Measurements from ENCODE around the gene MTHFD1L.
A peak's percentile ranks its signal among the peaks of the same experiment; 100 is the strongest.

Gene MTHFD1L

DNA sequence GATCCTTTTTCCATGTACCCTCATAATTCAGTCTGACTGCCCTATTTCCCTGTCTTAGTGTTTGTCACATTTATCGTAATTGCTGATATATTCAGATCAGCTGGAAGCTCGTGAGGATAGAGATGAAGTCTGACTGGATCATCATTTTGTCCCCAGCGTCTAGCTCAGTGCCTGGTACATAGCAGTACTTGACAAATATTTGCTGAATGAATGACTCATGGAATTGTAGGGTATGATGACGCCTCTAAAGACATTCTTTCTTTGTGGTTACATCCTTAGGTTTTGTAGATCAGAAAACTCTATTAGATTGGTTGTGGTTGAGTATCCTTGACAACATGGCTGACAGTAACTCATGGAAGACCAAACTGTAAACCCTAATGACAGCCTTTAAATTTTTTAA is 68.9 kb downstream of the MTHFD1L start:
- DNase-seq (ENCODE audit: low read depth): peak; percentile 20

GRCh38 chr6:150936021-150936555 is 70.6 kb downstream of the MTHFD1L start:
- no peak for DNase-seq (ENCODE audit: low read depth)

GRCh38 chr6:150937132-150937906 is 71.8 kb downstream of the MTHFD1L start:
- DNase-seq (ENCODE audit: low read depth): no peak

GRCh38 chr6:150939399-150939798 is 73.9 kb downstream of the MTHFD1L start:
- no peak for DNase-seq (ENCODE audit: low read depth)

DNA sequence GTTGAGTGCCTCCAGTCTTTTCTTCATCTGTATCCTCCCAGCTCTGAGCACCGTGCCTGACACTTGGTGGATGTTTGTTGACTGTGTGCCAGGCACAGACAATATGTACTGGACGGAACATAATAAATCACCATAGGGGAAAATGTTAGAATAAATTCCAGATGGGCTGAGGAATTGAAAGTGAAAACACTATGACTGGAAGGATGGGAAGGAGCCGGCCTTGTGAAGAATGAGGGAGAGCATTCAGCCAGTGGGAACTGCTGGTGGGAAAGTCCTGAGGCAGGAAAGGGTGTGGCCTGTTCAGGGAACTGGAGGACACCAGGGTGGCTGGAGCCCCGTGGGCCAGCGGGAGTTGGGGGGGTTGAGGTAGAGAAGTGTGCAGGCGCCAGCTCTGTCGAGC is 75.4 kb downstream of the MTHFD1L start:
- no peak for DNase-seq (ENCODE audit: low read depth)

GRCh38 chr6:150949526-150949925 is 84.0 kb downstream of the MTHFD1L start:
- no peak for DNase-seq (ENCODE audit: low read depth)

- no peak for DNase-seq (ENCODE audit: low read depth)
Measured at GRCh38 chr6:150953851-150954250, 88.3 kb downstream of the MTHFD1L start.

DNA sequence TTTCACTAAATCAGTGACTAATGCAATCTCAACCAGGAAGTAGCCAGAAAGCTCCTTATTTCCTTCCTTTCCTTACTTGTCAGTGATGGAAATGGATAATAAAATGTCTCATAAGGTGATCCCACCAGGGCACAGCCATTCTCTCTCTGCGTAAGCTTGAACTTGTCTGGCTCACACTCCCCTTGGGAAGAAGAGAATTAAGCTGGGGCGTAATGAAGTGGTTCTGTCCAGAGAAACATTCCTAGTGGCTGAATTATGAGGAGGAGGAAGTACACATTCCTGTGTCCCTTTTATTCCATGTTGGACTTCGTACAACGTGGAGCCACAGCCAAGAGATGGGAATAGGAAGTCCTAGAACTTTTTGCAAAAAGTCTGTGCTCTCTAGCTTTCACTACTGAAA is 93.7 kb downstream of the MTHFD1L start:
- DNase-seq (ENCODE audit: low read depth): no peak

- no peak for DNase-seq (ENCODE audit: low read depth)
Measured at GRCh38 chr6:150962436-150962835, 96.9 kb downstream of the MTHFD1L start.

DNA sequence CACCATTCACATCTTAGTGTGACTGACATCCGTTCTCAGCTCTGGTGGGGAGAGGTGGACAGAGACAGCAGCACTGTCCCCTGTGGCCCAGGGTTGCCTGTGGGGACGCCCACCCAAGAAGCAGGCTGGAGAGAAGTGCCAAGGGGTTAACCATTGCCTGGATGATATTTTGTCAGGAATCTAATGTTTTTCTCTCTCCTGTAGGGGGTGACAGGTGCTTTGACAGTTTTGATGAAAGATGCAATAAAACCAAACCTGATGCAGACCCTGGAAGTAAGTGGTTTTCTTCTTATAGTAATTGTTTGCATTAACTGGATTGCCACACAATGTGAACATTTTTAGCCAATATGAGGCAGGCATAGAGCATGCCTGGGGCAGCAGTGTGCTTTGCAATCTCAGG is 99.3 kb downstream of the MTHFD1L start:
- no peak for DNase-seq (ENCODE audit: low read depth)

DNA sequence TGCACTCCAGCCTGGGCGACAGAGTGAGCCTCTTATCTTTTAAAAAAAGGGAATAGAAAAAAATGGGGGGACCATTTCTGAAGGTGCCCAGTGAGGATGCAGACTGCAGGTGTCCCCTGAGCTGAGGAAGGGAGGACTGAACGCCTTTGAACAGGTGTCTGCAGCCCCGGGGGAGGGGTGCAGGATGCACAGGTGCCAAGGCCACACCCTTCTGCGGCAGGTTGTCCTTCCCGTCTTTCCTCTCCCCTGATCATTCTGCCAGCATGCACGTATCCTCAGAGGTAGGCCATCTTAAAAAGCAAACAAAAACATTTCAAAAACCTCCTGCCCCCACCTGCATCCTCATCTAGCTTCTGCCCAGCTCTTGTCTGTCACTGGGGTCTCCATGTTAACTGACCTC is 101.3 kb downstream of the MTHFD1L start:
- DNase-seq (ENCODE audit: low read depth): no peak

GRCh38 chr6:150967381-150967780 is 101.9 kb downstream of the MTHFD1L start:
- DNase-seq (ENCODE audit: low read depth): no peak

DNA sequence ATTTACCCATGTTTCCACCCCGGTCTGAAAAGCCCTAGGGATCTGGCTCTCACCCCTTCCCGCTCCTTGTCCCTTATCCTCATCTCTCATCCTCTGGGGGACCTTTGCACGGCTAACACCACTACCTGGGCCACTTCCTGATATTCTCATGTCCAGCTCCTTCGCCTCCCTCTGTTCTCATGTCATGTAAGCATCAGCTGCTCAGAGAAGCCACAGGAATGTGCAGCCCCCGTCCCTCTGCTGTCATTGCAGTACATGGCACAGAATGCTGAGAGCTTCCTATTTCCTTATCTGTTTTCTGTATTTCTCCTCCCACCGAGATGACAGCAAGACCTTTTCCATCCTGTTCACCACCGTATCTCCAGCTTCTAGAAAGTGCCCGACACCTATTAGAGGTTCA is 102.4 kb downstream of the MTHFD1L start:
- no peak for DNase-seq (ENCODE audit: low read depth)

DNA sequence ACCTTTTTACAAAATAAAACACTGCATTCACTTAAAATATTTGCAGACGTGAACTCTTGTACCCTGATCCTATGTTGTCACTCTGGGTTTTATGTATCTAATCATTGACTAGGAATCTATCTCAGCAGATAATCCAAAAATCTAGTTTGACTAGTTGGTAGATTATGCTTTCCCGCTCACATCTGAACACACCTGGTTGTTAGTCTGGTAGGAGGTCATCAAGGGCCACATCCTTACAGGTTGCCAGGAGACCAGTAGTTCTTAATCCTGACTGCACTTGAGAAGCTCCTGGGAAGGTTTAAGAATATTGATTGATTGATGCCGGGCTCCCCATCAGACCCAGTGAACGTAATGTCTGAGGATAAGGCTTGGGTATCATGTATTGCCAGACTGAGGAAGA is 104.4 kb downstream of the MTHFD1L start:
- no peak for DNase-seq (ENCODE audit: low read depth)

DNA sequence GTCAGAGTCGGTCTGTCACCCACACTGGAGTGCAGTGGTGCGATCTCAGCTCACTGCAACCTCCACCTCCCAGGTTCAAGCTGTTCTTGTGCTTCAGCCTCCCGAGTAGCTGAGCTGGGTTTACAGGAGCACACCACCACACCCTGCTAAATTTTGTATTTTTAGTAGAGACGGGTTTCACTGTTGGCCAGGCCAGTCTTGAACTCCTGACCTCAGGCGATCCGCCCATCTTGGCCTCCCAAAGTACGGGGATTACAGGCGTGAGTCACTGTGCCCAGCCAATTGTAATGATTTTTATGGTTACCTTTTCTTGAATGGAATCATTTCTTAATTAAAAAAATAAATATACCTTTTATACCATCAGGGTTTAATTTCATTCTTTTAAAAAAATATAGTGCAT is 105.7 kb downstream of the MTHFD1L start:
- DNase-seq (ENCODE audit: low read depth): no peak

GRCh38 chr6:150975136-150975535 is 109.6 kb downstream of the MTHFD1L start:
- no peak for DNase-seq (ENCODE audit: low read depth)

- no peak for DNase-seq (ENCODE audit: low read depth)
Measured at GRCh38 chr6:150977281-150977680, 111.8 kb downstream of the MTHFD1L start.

DNA sequence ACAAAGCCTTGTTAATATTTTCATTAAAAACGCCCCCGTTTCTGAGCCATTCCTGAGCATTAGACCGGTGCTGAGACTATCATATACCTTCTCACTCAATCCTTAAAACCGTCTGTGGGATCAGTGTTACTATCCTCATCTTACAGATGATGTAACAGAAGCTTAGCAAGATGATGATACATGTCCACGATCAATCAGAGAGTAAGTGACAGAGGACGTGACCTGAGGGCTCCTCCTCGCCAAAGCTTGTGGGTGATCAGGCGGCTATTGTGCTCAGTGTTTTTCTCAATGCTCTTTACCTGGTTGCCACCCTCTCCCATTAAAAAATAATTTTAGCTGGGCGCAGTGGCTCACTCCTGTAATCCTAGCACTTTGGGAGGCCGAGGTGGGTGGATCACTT is 113.1 kb downstream of the MTHFD1L start:
- no peak for DNase-seq (ENCODE audit: low read depth)

GRCh38 chr6:150979826-150980350 is 114.4 kb downstream of the MTHFD1L start:
- DNase-seq (ENCODE audit: low read depth): no peak

GRCh38 chr6:150981095-150981494 is 115.6 kb downstream of the MTHFD1L start:
- no peak for DNase-seq (ENCODE audit: low read depth)

DNA sequence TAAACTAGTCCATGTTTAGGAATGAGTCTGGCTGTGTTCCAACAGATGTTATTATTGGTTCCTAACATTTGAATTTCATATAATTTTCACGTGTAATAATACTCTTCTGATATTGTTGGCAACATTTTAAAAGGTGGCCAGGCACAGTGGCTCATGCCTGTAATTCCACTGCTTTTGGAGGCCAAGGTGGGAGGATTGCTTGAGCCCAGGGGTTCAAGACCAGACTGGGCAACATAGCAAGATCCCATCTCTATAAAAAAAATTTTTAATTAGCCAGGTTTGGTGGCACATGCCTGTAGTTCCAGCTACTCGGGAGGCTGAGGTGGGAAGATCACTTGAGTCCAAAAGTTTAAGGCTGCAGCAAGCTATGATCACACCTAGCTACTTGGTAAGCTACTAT is 116.2 kb downstream of the MTHFD1L start:
- no peak for DNase-seq (ENCODE audit: low read depth)

- DNase-seq (ENCODE audit: low read depth): no peak
Measured at GRCh38 chr6:150987371-150987828, 121.9 kb downstream of the MTHFD1L start.

GRCh38 chr6:150987855-150988464 is 122.5 kb downstream of the MTHFD1L start:
- no peak for DNase-seq (ENCODE audit: low read depth)
